ENCODE results near the gene MFAP1.

- TF ChIP-seq, protein P1, sequence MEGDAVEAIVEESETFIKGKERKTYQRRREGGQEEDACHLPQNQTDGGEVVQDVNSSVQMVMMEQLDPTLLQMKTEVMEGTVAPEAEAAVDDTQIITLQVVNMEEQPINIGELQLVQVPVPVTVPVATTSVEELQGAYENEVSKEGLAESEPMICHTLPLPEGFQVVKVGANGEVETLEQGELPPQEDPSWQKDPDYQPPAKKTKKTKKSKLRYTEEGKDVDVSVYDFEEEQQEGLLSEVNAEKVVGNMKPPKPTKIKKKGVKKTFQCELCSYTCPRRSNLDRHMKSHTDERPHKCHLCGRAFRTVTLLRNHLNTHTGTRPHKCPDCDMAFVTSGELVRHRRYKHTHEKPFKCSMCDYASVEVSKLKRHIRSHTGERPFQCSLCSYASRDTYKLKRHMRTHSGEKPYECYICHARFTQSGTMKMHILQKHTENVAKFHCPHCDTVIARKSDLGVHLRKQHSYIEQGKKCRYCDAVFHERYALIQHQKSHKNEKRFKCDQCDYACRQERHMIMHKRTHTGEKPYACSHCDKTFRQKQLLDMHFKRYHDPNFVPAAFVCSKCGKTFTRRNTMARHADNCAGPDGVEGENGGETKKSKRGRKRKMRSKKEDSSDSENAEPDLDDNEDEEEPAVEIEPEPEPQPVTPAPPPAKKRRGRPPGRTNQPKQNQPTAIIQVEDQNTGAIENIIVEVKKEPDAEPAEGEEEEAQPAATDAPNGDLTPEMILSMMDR (IDR thresholded peaks at IDR 0.05) = no peak
- TF ChIP-seq POLR2A (IDR thresholded peaks at IDR 0.05) = no peak
Observed at GRCh38 chr15:43868406-43868805, 43.9 kb upstream of the MFAP1 start.
